Body of pancreas (tissue), 4 donors: ENCODE results near the gene MYO3A. TPM values are rescaled to one million over a fixed set of nuclear protein-coding genes. Genes with fewer than 3 reads are reported as not detected.

ENCODE experiments used
- ATAC-seq: fragments of 150-250 bp; one replicate; pipeline ENCODE4 v1.9.1; 2016
- DNase-seq, 4 donors: peaks; one replicate each; pipeline ENCODE4 v3.0.0-alpha.2; 2019
- H3K27ac ChIP-seq, 4 donors: fragments of 200-600 bp; sonication (generic); 1 replicate in 3 of 4; 2 replicates in 1 of 4; pipeline versions ENCODE4 v1.5.1 to v1.6.1; 2016 to 2019; ENCODE audit warnings: mild to moderate bottlenecking in 1 of 4, mixed read lengths in 1 of 4, moderate library complexity in 1 of 4
- H3K27me3 ChIP-seq, 2 donors: fragments of 200-600 bp; sonication (generic); one replicate each; pipeline ENCODE4 v1.6.0; 2016; ENCODE audit warnings: mild to moderate bottlenecking in 1 of 2
- H3K36me3 ChIP-seq, 2 donors: fragments of 200-600 bp; sonication (generic); replicated peaks in 1 of 2; 2 replicates each; pipeline ENCODE4 v1.5.1; 2016; ENCODE audit warnings: low read depth in 2 of 2; ENCODE audit not compliant: insufficient read depth in 1 of 2
- H3K4me1 ChIP-seq: fragments of 200-600 bp; sonication (generic); one replicate; pipeline ENCODE4 v1.6.0; 2016
- H3K4me3 ChIP-seq, 2 donors: fragments of 200-600 bp; sonication (generic); 1 replicate in 1 of 2; 2 replicates in 1 of 2; pipeline ENCODE4 v1.5.1; 2016 to 2019
- H3K9me3 ChIP-seq, 3 donors: fragments of 200-600 bp; sonication (generic); 1 replicate in 2 of 3; 2 replicates in 1 of 3; pipeline ENCODE4 v1.5.1; 2016
- POLR2A ChIP-seq, 3 donors: fragments of 450-650 bp; IDR thresholded peaks; one replicate each; pipeline ENCODE4 v1.6.1; 2016; ENCODE audit warnings: antibody characterized with exemption in 3 of 3, mild to moderate bottlenecking in 2 of 3
- WGBS, 2 donors: methylation state at CpG; one replicate each; pipeline ENCODE4 v1.1.5; 2017; 5-methylcytosine and 5-hydroxymethylcytosine counted together
- intact Hi-C: fragments of 100-400 bp; cut with DNase I; formaldehyde crosslinking; loops from one replicate; pipeline ENCODE4 v1.15.1; 2023
- total RNA-seq, 2 donors: library from RNA; depleted of rRNA; stranded (reverse); fragments of >200 nt; gene quantifications; one replicate each; pipeline ENCODE4 v1.1.0, GENCODE V29; 2016
- TF ChIP-seq, protein P1 (sequence below), 7 experiments: fragments of 450-650 bp in 4 of 7; fragments of 200-600 bp in 3 of 7; sonication (generic) in 3 of 7; IDR thresholded peaks; one replicate each; pipeline ENCODE4 v1.5.1; 2016 to 2019; ENCODE audit warnings: antibody characterized with exemption in 7 of 7

MYO3A gene
- 1 to 10 TPM; 1.6 to 3.4 TPM for total RNA-seq

DNA sequence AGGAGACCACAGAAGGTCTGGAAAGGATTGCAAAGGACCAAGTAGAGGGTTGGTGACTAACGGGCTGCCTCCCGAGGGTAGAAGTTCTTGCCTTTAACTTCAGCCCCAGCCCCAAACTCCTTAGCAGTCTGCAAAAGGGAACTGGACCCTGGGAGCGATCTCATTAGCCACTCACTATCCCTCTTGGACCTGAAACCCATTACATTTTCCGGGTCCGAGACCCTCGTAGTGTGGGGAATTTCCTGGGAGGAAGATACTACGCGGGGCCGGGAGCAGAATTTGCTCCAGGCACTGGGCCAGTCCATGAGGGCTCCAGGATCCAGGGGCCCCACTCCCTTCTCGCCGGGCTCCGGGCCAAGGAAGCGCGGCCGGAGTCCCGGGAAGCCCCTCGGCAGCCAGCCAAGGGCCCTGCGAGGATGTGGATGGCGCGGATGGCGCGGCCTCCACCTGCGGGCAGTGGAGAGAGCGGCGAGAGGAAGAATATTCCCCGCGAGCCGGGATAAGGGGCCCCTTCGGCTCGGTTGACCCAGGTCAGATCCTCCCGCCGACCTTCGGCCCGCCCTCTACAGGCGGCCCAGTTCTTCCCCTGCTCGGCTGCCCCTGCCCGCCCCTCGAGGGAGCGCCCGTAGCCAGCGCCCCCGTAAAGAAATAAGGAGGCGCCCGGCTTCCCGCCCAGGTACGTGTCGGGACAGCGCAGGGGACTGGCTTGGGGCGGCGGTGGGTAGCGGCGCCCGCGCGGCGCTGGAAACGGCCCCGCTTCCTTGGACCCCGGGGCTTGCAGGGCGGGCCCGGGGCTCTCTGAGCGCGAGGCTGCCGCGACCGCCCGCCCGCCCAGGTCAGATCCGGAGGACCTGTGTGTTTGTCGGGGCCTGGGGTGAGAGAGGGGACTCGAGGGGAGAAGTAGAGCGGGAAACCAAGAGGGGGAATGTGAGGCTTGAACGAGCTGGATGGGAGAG lies at the start of gene MYO3A:
MYO3A (plus strand) TSS at position 577 of the 956 bp plus-strand sequence. CDS start 17,882 bp downstream, outside the sequence.
- Histone ChIP-seq H3K4me3 (peak within 1 kb of the TSS in 1 of 2 donors; percentile 36), H3K36me3 (no peaks in the 10 kb centered on the region), H3K4me1 (peaks cover 14% of the 10 kb centered on the region), H3K27ac (peak within 1 kb of the TSS in 2 of 4 donors; percentile 13 to 17), H3K27me3 (no peaks in the 10 kb centered on the region), H3K9me3 (no peaks in the 10 kb centered on the region)
- TF ChIP-seq, protein P1, sequence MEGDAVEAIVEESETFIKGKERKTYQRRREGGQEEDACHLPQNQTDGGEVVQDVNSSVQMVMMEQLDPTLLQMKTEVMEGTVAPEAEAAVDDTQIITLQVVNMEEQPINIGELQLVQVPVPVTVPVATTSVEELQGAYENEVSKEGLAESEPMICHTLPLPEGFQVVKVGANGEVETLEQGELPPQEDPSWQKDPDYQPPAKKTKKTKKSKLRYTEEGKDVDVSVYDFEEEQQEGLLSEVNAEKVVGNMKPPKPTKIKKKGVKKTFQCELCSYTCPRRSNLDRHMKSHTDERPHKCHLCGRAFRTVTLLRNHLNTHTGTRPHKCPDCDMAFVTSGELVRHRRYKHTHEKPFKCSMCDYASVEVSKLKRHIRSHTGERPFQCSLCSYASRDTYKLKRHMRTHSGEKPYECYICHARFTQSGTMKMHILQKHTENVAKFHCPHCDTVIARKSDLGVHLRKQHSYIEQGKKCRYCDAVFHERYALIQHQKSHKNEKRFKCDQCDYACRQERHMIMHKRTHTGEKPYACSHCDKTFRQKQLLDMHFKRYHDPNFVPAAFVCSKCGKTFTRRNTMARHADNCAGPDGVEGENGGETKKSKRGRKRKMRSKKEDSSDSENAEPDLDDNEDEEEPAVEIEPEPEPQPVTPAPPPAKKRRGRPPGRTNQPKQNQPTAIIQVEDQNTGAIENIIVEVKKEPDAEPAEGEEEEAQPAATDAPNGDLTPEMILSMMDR (IDR thresholded peaks at IDR 0.05), result no peak
- TF ChIP-seq POLR2A (IDR thresholded peaks at IDR 0.05), result no peak
- ATAC-seq (peak; percentile 61), DNase-seq (peak; percentile 15 to 32 (median 25))
- intact Hi-C loops, result no loop called here
- WGBS, 2 donors, result 5 to 6% methylated on average over 33 to 70 of the region's 73 CpGs

GRCh38 chr10:25888627-25889026 lies 45.4 kb upstream of the MYO3A start:
- Histone ChIP-seq H3K27me3 (no peaks in the 10 kb centered on the region), H3K4me3 (no peak overlapping the region), H3K27ac (no peak overlapping the region), H3K4me1 (no peaks in the 10 kb centered on the region), H3K9me3 (peaks cover 0 to 8% (median 0%) of the 10 kb centered on the region in 3 donors), H3K36me3 (no peaks in the 10 kb centered on the region)
- 58 to 64% methylated on average over 5 of the region's 5 CpGs for WGBS, 2 donors
- no peak for TF ChIP-seq POLR2A (IDR thresholded peaks at IDR 0.05)
- no peak for ATAC-seq
- intact Hi-C loops, result no loop called here
- no peak for DNase-seq

- 55 to 59% methylated on average over 2 of the region's 2 CpGs for WGBS, 2 donors
- intact Hi-C loops, result no loop called here
Observed at GRCh38 chr10:25890995-25891394, 43.0 kb upstream of the MYO3A start.

DNA sequence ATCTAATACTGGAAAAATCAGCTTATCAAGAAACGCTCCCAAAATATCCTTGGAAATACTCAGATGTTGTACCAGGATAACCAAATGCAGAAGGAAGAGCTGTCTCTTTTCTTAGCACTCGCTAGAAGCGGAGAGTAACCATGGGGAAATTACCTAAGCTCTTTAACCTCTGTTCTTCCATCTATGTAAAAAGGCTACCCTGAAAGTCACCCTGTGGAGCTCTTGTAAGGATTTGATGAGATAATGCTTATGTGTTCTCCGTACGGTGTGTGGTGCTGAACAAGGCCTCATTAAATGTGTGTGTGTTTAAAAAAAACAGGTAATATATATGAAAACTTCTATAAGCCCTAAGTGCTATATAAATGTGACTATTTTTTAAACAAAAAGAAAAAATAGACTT lies 38.2 kb upstream of the MYO3A start:
- peaks cover 0 to 8% (median 0%) of the 10 kb centered on the region in 3 donors for H3K9me3 ChIP-seq
- no peaks in the 10 kb centered on the region for H3K27me3 ChIP-seq
- H3K36me3 ChIP-seq, result no peaks in the 10 kb centered on the region
- no peak overlapping the region for H3K27ac ChIP-seq
- DNase-seq (no peak), ATAC-seq (no peak)
- H3K4me3 ChIP-seq, result no peak overlapping the region
- TF ChIP-seq POLR2A (IDR thresholded peaks at IDR 0.05), result no peak
- TF ChIP-seq, protein P1 (IDR thresholded peaks at IDR 0.05), result no peak
- intact Hi-C loops, result no loop called here
- H3K4me1 ChIP-seq, result no peaks in the 10 kb centered on the region
- WGBS, 2 donors, result 59 to 63% methylated on average over 5 of the region's 5 CpGs

More at GRCh38 chr10:25890995-25891394, 43.0 kb upstream of the MYO3A start:
- Histone ChIP-seq H3K4me1 (no peaks in the 10 kb centered on the region), H3K4me3 (no peak overlapping the region), H3K9me3 (peaks cover 0 to 8% (median 0%) of the 10 kb centered on the region in 3 donors), H3K36me3 (no peaks in the 10 kb centered on the region), H3K27me3 (no peaks in the 10 kb centered on the region), H3K27ac (no peak overlapping the region)
- DNase-seq (no peak), ATAC-seq (no peak)
- no peak for TF ChIP-seq POLR2A (IDR thresholded peaks at IDR 0.05)
- TF ChIP-seq, protein P1 (IDR thresholded peaks at IDR 0.05), result no peak

DNA sequence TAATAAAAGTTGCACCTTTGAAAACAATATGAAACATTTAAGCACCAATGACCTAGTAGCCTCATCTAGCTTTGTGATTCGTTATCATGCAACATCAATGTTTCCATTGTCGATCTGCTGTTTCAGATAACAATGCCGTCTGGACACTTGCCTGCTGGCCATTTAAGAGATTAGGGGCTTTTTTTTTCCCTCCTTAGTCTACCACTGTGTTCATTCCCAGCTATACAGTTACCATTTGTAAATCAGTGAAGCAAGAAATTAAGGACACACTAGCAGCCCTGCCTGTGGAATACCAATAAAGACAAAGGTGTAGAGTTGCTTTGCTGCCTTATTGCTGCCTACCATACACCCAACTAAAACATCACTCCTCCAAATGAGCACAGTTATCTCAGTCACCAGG lies 37.6 kb upstream of the MYO3A start:
- H3K36me3 ChIP-seq, result no peaks in the 10 kb centered on the region
- peaks cover 0 to 8% (median 0%) of the 10 kb centered on the region in 3 donors for H3K9me3 ChIP-seq
- DNase-seq, result no peak
- ATAC-seq, result no peak
- H3K4me1 ChIP-seq, result no peaks in the 10 kb centered on the region
- H3K27me3 ChIP-seq, result no peaks in the 10 kb centered on the region
- no peak overlapping the region for H3K27ac ChIP-seq
- intact Hi-C loops, result no loop called here
- no peak for TF ChIP-seq POLR2A (IDR thresholded peaks at IDR 0.05)
- TF ChIP-seq, protein P1 (IDR thresholded peaks at IDR 0.05), result no peak
- WGBS, 2 donors, result 13 to 37% methylated on average over 3 of the region's 3 CpGs
- H3K4me3 ChIP-seq, result no peak overlapping the region
